Endothelial cell of umbilical vein (primary cell): ENCODE measurements around the gene PPIL1.

ENCODE experiments used
- CTCF ChIP-seq, 2 donors: IDR thresholded peaks; 1 replicate in 1 of 2; 2 replicates in 1 of 2; pipeline ENCODE4 v1.5.1; 2011; ENCODE audit warnings: low read length in 2 of 2, mild to moderate bottlenecking in 2 of 2, moderate library complexity in 2 of 2, control low read depth in 1 of 2, inconsistent platforms in 1 of 2, low read depth in 1 of 2; ENCODE audit not compliant: insufficient read depth in 1 of 2; ENCODE audit errors: extremely low read depth in 1 of 2
- MAX ChIP-seq: IDR thresholded peaks from 2 replicates; pipeline ENCODE4 v1.6.1; 2011; ENCODE audit not compliant: insufficient read depth, insufficient read length
- POLR2AphosphoS5 ChIP-seq: IDR thresholded peaks from 2 replicates; pipeline ENCODE4 v1.6.1; 2012; ENCODE audit warnings: low read depth, mild to moderate bottlenecking, control low read depth, low read length, moderate library complexity; ENCODE audit not compliant: insufficient read depth

GRCh38 chr6:36825994-36826393, 48.6 kb downstream of the PPIL1 start:
- TF ChIP-seq CTCF (IDR thresholded peaks at IDR 0.05; ENCODE audit: extremely low read depth in 1 of 2, insufficient read depth in 1 of 2, low read depth in 1 of 2, low read length in 2 of 2) (no peak), POLR2AphosphoS5 (no peak), MAX (no peak)
